Stimulated activated CD8-positive, alpha-beta memory T cell treated with anti-CD3 and anti-CD28 coated beads, Interleukin-4, amount 100 ng/mL, for 1 hour (primary cell): ENCODE results near the gene LAIR1.

Experiments used
- DNase-seq, 2 donors: peaks; one replicate each; pipeline ENCODE4 v3.0.0-alpha.2; 2020; ENCODE audit warnings: low read depth in 2 of 2, low spot score in 1 of 2

Gene LAIR1

DNA sequence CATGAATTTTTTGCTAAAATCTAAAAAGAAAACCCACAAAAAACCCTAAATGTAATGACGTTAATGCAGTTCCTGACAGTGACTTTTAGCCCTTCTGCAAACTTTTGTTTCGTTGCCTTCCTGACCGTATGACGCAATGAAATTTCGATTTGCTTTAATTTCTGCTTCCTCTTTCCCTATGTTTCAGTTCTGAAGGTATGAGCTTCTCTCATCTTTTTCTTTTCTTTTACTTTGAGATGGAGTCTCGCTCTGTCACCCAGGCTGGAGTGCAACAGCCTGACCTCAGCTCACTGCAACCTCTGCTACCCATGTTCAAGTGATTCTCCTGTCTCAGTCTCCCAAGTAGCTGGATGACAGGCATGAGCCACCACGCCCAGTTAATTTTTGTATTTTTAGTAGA, 45.7 kb downstream of the LAIR1 start:
- DNase-seq = no peak

DNA sequence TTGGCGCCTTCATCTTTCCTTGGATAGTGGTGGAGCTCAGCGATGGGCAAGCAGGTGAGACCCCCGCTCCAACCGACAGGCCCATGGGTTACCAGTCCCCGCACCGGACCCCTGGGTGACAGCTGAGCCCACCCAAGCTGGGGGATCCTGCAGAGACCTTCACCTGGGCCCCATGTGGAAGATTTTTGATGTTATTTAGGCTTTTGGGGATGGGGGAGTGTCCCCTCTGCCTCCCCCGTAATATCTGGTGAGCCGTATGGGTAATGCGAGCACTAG, 46.8 kb downstream of the LAIR1 start:
- no peak for DNase-seq

DNA sequence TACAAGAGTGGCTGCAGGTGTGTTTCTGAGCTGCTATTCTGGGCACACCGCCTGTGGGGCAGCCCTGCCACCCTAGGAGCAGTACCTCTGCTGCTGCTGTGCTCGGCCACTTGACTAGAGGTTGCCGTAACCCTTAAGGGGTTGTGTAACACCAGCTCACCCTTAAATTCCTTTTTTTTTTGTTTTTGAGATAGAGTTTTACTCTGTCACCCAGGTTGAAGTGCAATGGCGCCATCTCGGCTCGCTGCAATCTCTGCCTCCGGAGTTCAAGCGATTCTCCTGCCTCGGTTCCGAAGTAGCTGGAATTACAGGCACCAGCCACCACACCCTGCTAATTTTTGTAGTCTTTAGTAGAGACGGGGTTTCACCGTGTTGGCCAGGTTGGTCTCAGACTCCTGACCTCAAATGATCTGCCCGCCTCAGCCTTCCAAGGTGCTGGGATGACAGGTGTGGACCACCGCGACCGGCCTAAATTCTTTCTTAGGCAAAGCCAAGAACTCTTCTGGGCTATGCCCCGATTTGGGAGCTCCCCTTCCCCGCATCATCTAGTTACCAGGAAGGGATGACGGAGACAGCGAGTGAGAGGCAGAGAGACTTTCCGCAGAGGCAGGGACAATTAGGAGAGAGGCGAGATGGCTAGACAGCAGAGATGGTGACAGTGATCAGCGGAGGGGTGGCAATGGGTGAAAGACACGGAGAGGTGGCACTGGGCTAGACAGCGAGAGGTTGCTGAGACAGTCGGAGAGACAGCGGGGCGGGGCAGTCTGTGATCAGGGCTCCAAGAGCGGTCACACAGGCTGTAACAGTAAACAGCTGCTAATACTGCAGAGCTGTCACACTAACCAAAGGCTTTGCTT, 47.4 kb downstream of the LAIR1 start:
- DNase-seq = no peak

DNA sequence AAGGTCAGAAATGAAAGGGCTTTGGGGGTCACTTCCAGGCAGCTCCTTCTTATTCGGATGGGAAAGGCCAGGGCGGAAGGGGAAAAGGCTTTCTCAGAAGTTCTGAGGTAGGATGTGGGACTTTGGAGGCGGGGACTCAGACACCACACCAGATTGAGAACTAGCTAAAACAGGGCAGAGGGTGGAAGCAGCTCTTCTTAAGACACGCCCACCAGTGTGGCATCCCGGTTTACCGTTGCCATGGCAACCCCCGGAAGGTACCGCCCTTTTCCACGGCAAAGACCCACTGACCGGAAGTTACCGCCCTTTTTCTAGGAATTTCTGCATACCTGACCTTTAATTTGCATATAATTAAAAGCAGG, 48.0 kb downstream of the LAIR1 start:
- no peak for DNase-seq

DNA sequence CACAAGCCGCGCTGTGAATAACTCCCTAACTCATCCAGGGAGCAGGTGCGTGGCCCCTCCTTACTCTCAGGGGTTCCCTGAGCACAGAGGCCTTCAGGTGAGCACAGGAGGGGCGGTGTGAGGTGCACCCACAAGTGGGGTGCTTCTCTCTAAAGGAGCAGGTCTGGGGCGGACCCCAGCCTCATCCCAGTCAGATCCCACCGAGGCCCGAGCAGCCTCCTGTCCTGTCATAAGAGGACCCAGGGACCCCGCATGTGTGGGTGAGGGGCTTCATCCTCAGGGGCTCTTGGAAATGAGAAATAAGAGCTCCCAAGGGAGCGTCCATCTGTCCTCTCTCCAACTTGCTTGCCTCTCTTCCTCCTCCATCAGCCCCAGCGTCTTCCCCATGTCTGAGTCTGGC, 48.8 kb downstream of the LAIR1 start:
- no peak for DNase-seq

DNA sequence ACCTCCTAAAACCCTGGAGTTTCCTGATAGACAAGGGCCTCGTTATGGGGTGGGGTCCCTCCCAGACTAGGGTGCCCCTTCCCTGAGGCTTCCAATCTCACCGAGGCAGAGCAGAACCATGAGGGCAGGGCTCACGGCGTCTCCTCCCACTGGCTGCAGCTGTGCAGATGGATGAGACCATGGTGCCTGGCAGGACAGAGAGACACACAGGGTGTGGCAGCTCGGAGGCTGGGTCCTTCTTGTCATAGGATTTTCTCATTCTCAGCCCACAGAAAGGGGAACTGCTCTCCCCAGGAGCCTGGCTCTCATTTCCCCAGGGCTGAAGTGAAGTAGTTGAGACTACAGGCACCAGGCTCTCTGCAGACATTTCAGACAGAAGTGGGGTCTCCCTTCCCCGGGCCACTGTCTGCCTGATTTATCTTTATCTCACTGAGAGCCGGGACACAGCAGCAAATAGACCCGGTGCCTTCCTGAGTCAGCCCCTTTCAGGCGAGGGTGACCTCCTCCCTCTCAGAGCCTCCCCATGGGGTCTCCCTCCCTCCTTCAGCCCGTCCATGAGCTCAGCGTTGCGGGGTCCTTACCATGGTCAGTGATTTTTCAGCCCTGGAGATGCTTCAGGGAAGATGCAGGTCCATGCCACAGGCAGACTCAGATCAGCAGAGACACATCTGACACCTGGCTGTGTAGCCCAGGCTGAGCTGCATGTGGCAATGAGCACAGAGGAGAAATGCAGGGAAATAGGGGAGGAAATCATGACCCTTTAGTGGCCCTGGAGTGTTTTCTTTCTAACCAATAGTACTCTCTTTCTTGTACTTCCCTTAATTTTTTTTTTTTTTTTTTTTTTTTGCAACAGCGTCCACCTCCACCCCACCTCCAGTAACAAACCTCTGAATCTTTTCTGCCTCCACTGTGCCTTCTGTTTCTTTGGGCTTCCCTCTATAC, 52.0 kb downstream of the LAIR1 start, which contains the start of gene LILRA5:
Gene LILRA5, minus strand, starts transcription at position 731 of the 942 bp plus-strand sequence. Its CDS starts 147 bp downstream, at position 584.
- no peak for DNase-seq

DNA sequence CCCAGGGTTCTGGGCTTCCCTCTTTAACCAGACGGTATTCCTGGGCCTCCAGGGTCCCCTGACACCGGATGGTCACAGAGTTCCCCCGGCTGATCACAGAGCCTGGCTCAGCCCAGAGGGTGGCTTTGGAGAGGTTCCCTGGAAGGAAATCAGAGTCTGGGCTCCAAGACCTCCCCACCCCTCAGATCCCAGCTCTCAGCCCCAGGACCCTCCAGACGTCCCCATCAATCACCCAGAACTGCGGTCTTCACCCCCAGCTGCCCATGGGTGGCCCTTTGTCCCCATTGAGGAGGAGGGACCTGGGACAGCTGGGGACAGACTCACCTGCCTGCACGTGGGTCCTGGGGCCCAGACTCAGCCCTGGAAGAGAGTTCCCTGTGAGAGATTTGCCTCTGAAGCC, 52.7 kb downstream of the LAIR1 start:
- DNase-seq = no peak

DNA sequence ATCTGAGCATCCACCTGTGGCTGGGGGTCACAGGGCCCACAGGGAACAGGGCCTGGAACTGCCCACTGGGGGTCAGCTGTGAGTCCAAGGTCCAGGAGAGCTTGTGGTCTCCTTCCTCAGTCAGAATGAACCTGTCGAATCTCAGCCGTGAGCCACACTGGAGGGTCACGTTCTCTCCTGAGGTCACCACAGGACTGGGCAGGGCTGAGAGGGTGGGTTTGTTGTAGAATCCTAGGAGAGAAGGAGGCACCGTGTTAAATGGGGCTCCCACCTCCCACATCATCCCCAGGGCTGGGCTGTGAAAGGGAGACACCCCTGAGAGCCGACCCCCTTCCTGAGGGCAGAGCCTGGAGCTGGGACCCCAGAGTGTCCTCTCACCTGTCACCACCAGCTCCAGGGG, 53.2 kb downstream of the LAIR1 start:
- no peak for DNase-seq

DNA sequence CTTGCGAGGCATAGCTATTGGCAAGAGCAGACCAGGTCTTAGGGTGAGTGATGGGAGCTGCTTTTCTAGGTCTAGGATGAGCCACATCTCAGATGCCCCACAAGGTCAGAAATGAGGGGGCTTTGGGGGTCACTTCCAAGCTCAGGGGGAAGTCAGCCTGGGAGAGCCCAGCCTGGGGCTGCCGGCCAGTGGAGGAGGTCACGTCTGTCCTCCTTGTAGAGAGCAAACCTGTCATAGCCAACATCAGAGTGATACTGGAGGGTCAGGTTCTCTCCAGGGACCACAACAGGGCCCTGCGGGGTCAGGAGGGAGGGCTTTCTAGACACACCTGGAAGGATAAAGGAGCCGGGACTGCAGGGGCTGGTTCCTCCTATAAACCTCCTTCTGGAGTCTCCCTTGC, 54.2 kb downstream of the LAIR1 start:
- DNase-seq = no peak

DNA sequence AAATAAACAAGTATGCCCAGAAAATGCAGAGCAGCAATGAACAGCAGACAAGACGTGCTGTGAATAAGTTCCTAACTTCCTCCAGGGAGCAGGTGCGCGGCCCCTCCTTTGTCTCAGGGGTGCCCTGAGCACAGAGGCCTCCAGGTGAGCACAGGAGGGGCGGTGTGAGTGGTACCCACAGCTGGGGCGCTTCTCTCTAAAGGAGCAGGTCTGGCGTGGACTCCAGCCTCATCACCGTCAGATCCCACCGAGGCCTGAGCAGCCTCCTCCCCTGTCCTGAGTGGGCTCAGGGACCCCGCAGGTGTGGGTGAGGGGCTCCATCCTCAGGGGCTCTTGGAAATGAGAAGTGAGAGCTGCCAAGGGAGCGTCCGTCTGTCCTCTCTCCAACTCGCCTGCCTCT, 54.9 kb downstream of the LAIR1 start:
- no peak for DNase-seq

DNA sequence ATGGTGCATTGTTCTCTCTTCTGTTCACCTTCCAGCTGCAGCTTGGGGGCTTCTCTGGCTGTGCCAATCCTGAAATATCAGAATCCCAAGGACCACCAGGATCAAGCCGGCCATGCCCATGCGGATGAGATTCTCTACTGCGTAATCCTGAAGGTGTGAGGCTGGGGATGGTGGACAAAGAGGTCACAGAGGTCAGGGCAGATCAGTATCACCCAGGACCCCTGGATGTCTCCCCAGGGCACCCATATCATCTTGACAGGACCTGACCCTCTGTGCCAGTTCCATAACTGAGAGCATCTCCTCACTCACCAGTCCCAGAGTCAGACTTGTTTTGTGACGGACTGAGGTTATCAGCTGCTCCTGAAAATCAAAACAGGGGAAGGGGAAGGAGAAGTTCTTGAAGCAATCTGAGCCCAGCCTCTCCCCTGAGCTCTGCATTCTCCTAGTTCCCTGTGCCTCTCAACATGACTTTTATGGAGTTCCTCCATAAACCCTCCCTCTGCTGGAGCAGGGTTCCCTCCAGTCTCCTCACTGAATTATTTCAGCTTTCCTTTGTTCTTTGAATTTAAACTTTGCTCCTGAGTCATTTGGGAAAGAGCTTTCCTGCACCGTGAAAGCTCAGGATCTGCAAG, 57.2 kb downstream of the LAIR1 start:
- DNase-seq = no peak

DNA sequence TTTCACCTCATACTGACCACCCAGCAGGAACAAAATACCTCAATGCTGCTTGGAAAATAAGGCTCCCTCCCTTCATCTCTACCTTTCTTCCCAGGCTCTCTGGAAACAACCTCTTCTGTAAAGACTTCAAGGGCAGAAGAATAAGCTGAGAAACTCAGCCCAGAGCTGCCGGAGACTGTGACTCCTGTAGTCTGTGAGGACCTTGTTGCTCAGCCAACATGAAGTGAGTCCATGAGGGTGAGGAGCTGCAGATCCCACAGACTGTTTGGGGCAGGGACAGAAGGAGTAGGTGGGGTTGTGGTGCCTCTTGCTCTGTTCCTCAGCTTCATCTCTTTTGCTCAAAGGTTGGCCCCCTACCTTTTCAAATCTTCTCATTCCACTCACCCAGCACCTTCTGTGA, 59.6 kb downstream of the LAIR1 start:
- no peak for DNase-seq

DNA sequence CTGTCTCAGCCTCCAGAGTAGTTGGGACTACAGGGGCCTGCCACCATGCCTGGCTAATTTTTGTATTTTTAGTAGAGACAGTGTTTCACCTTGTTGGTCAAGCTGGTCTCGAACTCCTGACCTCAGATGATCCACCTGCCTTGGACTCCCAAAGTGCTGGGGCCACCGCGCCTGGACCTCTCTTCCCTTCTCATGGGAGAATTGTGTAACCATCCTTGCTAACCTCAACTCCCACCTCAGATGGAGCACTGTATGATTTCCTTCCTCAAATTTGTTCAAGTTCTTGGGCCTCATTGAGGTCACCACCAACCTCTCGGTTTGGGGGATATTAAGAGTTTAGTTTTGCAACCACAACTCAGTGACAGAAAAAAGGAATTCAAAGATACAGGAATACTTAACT, 62.5 kb downstream of the LAIR1 start:
- DNase-seq = no peak
